ENCODE data around the gene ZNF14. TPM values are rescaled to one million over a fixed set of nuclear protein-coding genes. Genes with fewer than 3 reads are reported as not detected.

Gene ZNF14
- total and polyA plus RNA-seq, 9 of the 15 experiments (the other 6 are each of a cell fraction or from before 2014, with no cell fraction given), result 1.9 to 7.0 (median 4.0) TPM

- TF ChIP-seq FOXK2 (conservative IDR thresholded peaks at IDR 0.05 in 1 of 2, IDR thresholded peaks at IDR 0.05 in 1 of 2; ENCODE audit: low read depth in 2 of 2) (no peak), GABPB1 (CRISPR knock-in tag; IDR thresholded peaks at IDR 0.05) (peak; percentile 44), SAFB (IDR thresholded peaks at IDR 0.05; ENCODE audit: borderline replicate concordance, low read depth, low read length) (no peak), ARID1B (IDR thresholded peaks at IDR 0.05) (no peak), REST (IDR thresholded peaks at IDR 0.05; ENCODE audit: borderline replicate concordance) (no peak), REST (CRISPR knock-in tag; IDR thresholded peaks at IDR 0.05; ENCODE audit: low read depth) (0 out of 2 replicates have a peak, but pooled peaks have one; percentile 54), GTF2F1 (IDR thresholded peaks at IDR 0.05; ENCODE audit: low read depth, low read length) (no peak), SOX6 (IDR thresholded peaks at IDR 0.05) (0 out of 2 replicates have a peak, but pooled peaks have one; percentile 19), RBFOX2 (IDR thresholded peaks at IDR 0.05; ENCODE audit: low read depth, low read length) (peak; percentile 88), NFIX (CRISPR knock-in tag; IDR thresholded peaks at IDR 0.05; ENCODE audit: low read depth) (no peak), NFIC (IDR thresholded peaks at IDR 0.05) (0 out of 2 replicates have a peak, but pooled peaks have one; percentile 19), SRF (CRISPR knock-in tag; IDR thresholded peaks at IDR 0.05) (0 out of 4 replicates have a peak, but pooled peaks of 1 of the 2 experiments have one; percentile 19), ATF7 (IDR thresholded peaks at IDR 0.05) (peak; percentile 57; the same call in 1 of the 2 replicates), MAZ (CRISPR knock-in tag; conservative IDR thresholded peaks at IDR 0.05 in 1 of 2, IDR thresholded peaks at IDR 0.05 in 1 of 2) (peak; percentile 29 to 49; a peak in 2 of 4 replicates)
- TF ChIP-seq, protein P1, sequence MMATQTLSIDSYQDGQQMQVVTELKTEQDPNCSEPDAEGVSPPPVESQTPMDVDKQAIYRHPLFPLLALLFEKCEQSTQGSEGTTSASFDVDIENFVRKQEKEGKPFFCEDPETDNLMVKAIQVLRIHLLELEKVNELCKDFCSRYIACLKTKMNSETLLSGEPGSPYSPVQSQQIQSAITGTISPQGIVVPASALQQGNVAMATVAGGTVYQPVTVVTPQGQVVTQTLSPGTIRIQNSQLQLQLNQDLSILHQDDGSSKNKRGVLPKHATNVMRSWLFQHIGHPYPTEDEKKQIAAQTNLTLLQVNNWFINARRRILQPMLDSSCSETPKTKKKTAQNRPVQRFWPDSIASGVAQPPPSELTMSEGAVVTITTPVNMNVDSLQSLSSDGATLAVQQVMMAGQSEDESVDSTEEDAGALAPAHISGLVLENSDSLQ (IDR thresholded peaks at IDR 0.05), result peak; percentile 99
- TF ChIP-seq, protein P2, sequence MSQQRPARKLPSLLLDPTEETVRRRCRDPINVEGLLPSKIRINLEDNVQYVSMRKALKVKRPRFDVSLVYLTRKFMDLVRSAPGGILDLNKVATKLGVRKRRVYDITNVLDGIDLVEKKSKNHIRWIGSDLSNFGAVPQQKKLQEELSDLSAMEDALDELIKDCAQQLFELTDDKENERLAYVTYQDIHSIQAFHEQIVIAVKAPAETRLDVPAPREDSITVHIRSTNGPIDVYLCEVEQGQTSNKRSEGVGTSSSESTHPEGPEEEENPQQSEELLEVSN (IDR thresholded peaks at IDR 0.05; ENCODE audit: borderline replicate concordance in 1 of 2, extremely low read depth in 1 of 2, insufficient read depth in 1 of 2, insufficient read length in 1 of 2, low read depth in 1 of 2, low read length in 1 of 2, poor library complexity in 1 of 2, severe bottlenecking in 1 of 2), result peak; percentile 68 to 69
These were observed at the start of gene ZNF14 (continued) for GRCh38 chr19:19732579-19733501.

Data from K562 (cell line).